ENCODE data around the gene ZNF394.

ZNF394 gene

DNA sequence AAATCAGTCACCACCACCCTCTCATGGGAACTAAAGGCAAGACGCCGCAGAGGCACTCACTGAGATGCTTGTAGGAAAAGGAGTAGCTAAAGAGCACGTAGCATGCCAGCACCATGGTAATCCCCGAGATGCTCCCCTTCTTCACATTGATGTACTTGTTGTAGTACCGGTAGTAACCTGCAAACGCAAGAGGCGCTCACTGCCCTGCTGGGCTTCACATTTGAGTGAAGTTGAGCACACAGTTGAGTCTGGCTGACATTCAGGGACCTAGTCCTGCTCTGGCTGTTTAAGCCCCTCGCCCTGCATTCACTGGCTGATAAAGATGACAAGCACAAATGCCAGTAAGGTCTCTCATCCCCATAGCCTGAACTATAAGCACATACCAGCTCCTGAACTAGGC lies 41.0 kb downstream of the ZNF394 start:
- Histone ChIP-seq H3K36me3 (ENCODE audit: control insufficient read depth, low read depth, low read length) (peaks cover 52% of the 10 kb centered on the region), H3K9me3 (ENCODE audit: control insufficient read depth, low read depth, low read length) (no peaks in the 10 kb centered on the region)

DNA sequence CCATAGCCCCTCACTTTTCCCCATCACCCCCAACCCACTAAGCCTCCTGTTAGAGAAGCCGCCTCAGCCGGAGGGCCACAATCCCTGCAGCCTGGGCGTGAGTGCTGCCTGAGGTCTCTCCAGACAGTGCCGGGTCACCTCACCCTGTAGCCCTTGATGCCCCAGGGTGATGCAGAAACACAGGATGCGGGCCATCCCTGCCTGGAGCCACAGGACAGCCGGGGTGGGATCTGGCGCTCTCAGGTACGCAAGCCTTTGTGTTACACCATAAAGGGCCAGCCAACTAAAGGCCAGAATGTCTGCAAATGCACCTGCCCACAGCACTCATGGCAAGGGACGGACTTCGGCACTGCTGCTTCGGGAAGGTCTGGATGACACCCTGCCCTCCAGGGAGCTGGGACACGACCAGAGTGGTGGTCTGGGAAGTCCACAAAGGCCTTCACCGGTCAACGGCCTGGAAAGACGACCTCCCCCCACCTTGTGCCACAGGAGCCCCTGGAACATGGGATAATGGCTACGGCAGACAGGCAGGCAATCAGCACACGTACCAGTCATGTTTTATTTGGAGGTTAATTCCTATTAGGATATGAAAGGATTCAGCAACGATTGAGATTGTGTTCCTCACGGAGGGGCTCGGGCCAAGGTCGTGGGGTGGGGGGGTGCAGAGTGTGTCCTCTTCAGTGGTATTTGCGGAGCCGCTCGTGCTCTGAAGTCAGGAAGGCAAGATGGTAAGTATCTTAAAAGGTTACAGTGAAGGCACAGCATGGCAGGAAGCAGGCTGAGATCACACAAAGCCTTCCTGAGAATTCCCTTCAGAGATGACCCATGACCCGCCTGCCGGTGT lies 42.2 kb downstream of the ZNF394 start:
- no peaks in the 10 kb centered on the region for H3K4me1 ChIP-seq (ENCODE audit: control insufficient read depth, low read depth, low read length)
- H3K9me3 ChIP-seq (ENCODE audit: control insufficient read depth, low read depth, low read length): no peaks in the 10 kb centered on the region
- H3K27ac ChIP-seq (ENCODE audit: low read length): no peak overlapping the region
- H3K36me3 ChIP-seq (ENCODE audit: control insufficient read depth, low read depth, low read length): peaks cover 57% of the 10 kb centered on the region
- H3K9ac ChIP-seq (ENCODE audit: low read length): no peak overlapping the region
- no peak overlapping the region for H3K4me3 ChIP-seq (ENCODE audit: low read length)
- H3K27me3 ChIP-seq (ENCODE audit: control insufficient read depth, insufficient read depth, low read length): no peaks in the 10 kb centered on the region

More for the DNA sequence above, 41.0 kb downstream of the ZNF394 start:
- no peaks in the 10 kb centered on the region for H3K27me3 ChIP-seq (ENCODE audit: control insufficient read depth, insufficient read depth, low read length)
- no peak overlapping the region for H3K4me3 ChIP-seq (ENCODE audit: low read length)
- H3K27ac ChIP-seq (ENCODE audit: low read length): no peak overlapping the region
- H3K9ac ChIP-seq (ENCODE audit: low read length): no peak overlapping the region
- no peaks in the 10 kb centered on the region for H3K4me1 ChIP-seq (ENCODE audit: control insufficient read depth, low read depth, low read length)

DNA sequence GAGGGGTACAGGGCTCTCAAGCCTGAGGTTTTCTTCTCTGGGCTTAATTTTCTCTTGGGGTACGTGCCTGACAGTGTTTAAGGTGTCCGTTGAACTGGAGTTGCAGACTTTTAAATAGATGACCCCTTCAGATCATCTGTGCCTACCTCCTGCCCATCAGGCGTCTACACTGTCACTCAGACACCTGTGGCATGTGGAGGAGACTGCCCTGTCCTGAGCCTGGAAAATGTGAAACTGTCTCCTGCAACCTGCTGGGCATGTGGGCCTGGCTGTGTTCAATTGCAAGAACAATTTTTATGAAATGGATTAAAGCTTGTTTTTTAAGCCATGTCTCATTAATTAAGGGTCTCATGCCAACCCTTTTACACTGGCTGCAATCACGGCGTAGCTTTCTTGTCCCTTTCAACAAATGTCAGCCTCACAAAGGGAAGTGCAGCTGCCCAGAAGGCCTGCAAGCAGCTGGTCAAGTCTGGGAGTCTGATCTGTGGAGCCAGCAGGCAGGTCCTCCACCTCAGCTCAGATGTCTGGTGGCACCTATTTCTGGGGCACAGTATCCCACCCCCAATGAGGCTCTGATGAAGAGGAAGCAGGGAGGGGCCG lies 42.9 kb downstream of the ZNF394 start:
- Histone ChIP-seq H3K27ac (ENCODE audit: low read length) (no peak overlapping the region), H3K9me3 (ENCODE audit: control insufficient read depth, low read depth, low read length) (no peaks in the 10 kb centered on the region), H3K4me3 (ENCODE audit: low read length) (no peak overlapping the region), H3K4me1 (ENCODE audit: control insufficient read depth, low read depth, low read length) (no peaks in the 10 kb centered on the region), H3K36me3 (ENCODE audit: control insufficient read depth, low read depth, low read length) (peaks cover 60% of the 10 kb centered on the region), H3K27me3 (ENCODE audit: control insufficient read depth, insufficient read depth, low read length) (no peaks in the 10 kb centered on the region), H3K9ac (ENCODE audit: low read length) (no peak overlapping the region)

DNA sequence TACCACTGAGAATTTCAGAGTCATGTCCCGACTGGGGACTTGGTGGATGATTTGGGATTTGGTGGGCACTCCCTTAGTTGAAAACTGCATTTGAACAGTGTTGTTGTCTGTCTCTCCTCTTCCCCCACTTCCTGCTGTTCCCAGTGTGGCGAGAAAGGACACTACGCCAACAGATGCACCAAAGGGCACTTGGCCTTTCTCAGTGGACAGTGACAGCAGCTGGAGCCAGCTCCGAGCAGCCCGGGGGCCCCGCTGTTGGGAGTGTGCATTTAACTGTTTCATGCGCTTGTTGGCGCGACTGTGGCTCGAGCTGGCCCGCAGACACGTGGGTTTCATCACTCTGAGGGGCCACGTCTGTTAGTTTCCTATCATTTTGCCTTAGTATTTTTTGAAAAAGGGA lies 43.8 kb downstream of the ZNF394 start:
- Histone ChIP-seq H3K4me3 (ENCODE audit: low read length) (no peak overlapping the region), H3K9me3 (ENCODE audit: control insufficient read depth, low read depth, low read length) (no peaks in the 10 kb centered on the region), H3K36me3 (ENCODE audit: control insufficient read depth, low read depth, low read length) (peaks cover 66% of the 10 kb centered on the region), H3K27ac (ENCODE audit: low read length) (no peak overlapping the region), H3K4me1 (ENCODE audit: control insufficient read depth, low read depth, low read length) (no peaks in the 10 kb centered on the region), H3K9ac (ENCODE audit: low read length) (no peak overlapping the region), H3K27me3 (ENCODE audit: control insufficient read depth, insufficient read depth, low read length) (no peaks in the 10 kb centered on the region)

DNA sequence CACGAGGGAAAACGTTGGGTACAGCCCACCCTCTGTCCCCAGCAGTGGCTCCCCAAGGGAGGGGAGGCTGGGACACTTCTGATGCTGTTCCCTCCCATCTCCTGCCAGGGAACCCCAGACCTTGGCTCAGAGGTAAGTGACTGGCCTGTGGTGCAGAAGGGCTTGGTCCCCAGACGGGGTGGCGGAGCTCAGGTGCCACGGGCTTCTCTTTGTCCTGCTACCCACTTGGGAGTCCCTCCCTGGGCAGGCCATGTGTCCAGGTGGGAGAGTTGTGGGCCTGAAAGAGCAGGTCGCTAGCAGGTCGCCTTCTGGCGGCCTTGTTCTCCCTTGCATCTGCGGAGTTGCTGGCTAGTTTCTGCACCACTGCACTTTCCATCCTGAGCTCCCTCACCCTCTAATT lies 44.2 kb downstream of the ZNF394 start:
- H3K9me3 ChIP-seq (ENCODE audit: control insufficient read depth, low read depth, low read length): no peaks in the 10 kb centered on the region
- no peaks in the 10 kb centered on the region for H3K4me1 ChIP-seq (ENCODE audit: control insufficient read depth, low read depth, low read length)
- H3K27ac ChIP-seq (ENCODE audit: low read length): no peak overlapping the region
- H3K4me3 ChIP-seq (ENCODE audit: low read length): no peak overlapping the region
- no peak overlapping the region for H3K9ac ChIP-seq (ENCODE audit: low read length)
- peaks cover 68% of the 10 kb centered on the region for H3K36me3 ChIP-seq (ENCODE audit: control insufficient read depth, low read depth, low read length)
- no peaks in the 10 kb centered on the region for H3K27me3 ChIP-seq (ENCODE audit: control insufficient read depth, insufficient read depth, low read length)

DNA sequence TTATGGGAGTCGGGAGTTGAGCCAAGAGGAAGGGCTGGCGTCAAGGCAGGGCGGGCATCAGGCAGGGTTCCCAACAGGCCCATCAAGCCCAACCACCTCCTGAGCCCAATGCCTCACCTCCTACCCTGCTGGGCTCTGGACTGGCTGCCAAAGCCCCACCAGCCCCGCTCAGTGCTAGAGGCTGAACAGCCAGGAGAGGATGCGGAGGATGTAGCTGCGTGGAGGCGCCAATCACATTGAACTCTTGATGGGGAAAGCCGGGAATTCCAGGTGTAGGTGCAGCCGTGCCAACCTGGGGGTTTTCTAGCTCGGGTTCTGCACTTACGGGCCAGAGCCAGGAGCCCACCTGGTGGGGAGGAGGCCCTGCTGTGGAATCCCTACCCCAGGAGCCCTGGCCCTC lies 47.0 kb downstream of the ZNF394 start:
- peaks cover 80% of the 10 kb centered on the region for H3K36me3 ChIP-seq (ENCODE audit: control insufficient read depth, low read depth, low read length)
- H3K9ac ChIP-seq (ENCODE audit: low read length): no peak overlapping the region
- no peaks in the 10 kb centered on the region for H3K27me3 ChIP-seq (ENCODE audit: control insufficient read depth, insufficient read depth, low read length)
- no peak overlapping the region for H3K27ac ChIP-seq (ENCODE audit: low read length)
- H3K9me3 ChIP-seq (ENCODE audit: control insufficient read depth, low read depth, low read length): no peaks in the 10 kb centered on the region
- H3K4me1 ChIP-seq (ENCODE audit: control insufficient read depth, low read depth, low read length): no peaks in the 10 kb centered on the region
- H3K4me3 ChIP-seq (ENCODE audit: low read length): no peak overlapping the region

DNA sequence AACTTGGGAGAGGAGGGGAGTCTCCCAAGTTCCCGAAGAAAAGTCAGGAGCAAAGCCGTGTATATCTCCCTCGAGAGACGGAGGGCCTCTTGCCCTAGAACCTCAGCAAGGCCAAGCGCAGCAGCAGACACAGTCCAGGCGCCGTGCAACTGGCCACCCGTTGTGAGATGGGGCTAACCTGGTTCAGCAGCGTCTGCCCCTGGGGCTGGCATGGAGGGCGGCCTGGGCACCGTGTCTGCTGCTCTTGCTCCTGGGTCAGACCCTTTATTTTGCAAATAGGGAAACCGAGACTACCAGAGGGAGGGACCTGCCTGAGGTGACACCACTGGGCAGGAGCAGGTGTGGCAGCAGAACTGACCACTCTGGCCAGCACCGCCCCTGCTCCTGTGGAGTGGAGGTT lies 47.5 kb downstream of the ZNF394 start:
- no peaks in the 10 kb centered on the region for H3K27me3 ChIP-seq (ENCODE audit: control insufficient read depth, insufficient read depth, low read length)
- H3K4me1 ChIP-seq (ENCODE audit: control insufficient read depth, low read depth, low read length): no peaks in the 10 kb centered on the region
- H3K9ac ChIP-seq (ENCODE audit: low read length): no peak overlapping the region
- peaks cover 79% of the 10 kb centered on the region for H3K36me3 ChIP-seq (ENCODE audit: control insufficient read depth, low read depth, low read length)
- H3K9me3 ChIP-seq (ENCODE audit: control insufficient read depth, low read depth, low read length): no peaks in the 10 kb centered on the region
- no peak overlapping the region for H3K27ac ChIP-seq (ENCODE audit: low read length)
- no peak overlapping the region for H3K4me3 ChIP-seq (ENCODE audit: low read length)

DNA sequence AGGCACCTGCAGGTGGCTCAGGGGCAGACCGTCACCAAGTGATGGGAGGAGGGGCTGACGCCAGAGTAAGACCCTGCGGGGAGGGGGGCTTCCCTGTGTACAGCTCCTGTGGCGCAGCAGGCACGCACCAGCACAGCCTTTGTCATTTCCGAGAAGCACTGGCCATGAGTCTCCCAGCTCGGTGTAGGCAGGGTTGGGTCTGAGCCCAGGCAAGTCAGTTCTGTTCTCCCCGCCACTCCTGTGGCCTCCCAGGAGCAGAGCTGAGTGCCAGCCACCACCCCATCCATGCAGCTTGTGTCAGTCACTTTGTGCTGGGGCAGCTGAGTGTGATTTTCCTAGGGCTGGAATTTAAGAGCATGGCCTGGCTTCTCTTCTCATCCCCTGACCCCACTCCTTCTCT lies 48.1 kb downstream of the ZNF394 start:
- Histone ChIP-seq H3K27ac (ENCODE audit: low read length) (no peak overlapping the region), H3K4me1 (ENCODE audit: control insufficient read depth, low read depth, low read length) (no peaks in the 10 kb centered on the region), H3K4me3 (ENCODE audit: low read length) (no peak overlapping the region), H3K9me3 (ENCODE audit: control insufficient read depth, low read depth, low read length) (no peaks in the 10 kb centered on the region), H3K9ac (ENCODE audit: low read length) (no peak overlapping the region), H3K36me3 (ENCODE audit: control insufficient read depth, low read depth, low read length) (peaks cover 79% of the 10 kb centered on the region), H3K27me3 (ENCODE audit: control insufficient read depth, insufficient read depth, low read length) (no peaks in the 10 kb centered on the region)

DNA sequence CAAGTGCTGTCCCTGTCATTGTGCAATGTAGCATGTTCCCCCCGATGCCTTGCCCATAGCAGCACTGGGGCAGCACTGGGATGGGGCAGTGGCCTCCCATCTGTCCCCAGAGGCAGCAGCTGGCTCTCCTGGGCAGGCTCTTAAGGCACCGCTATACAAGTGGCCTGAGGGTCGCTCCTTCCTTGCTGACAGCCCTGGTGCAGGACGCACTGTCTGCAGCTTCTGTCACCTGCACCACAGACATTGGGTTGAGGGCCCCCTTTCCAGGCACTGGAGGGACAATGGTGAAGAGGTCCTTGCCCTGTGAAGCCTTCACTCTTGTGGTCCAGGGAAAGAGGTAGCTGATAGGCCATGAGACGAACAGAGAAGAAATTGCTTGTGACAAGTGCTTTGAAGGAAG lies 50.8 kb downstream of the ZNF394 start:
- Histone ChIP-seq H3K9ac (ENCODE audit: low read length) (no peak overlapping the region), H3K4me1 (ENCODE audit: control insufficient read depth, low read depth, low read length) (no peaks in the 10 kb centered on the region), H3K27ac (ENCODE audit: low read length) (no peak overlapping the region), H3K36me3 (ENCODE audit: control insufficient read depth, low read depth, low read length) (peaks cover 82% of the 10 kb centered on the region), H3K27me3 (ENCODE audit: control insufficient read depth, insufficient read depth, low read length) (no peaks in the 10 kb centered on the region), H3K4me3 (ENCODE audit: low read length) (no peak overlapping the region), H3K9me3 (ENCODE audit: control insufficient read depth, low read depth, low read length) (no peaks in the 10 kb centered on the region)

DNA sequence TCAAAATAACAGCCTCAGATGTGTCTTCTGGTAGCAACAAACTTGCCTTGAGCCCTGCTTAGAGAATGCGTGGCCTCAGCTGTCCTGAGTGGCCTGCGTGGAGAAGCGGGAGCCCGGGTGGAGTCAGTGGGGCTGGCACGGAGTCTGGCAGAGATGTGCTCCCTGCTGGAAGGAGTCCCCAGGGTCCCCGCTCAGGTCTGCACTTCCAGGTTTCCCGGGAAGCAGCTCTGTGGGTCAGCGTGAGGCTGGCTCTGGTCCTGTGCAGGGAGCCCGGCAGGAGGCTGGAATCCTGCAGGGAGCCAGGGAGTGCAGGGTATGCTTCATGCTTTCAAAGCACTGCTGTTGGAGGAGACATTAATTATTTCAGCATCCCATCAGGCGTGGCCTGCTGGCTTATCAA lies 51.2 kb downstream of the ZNF394 start:
- peaks cover 78% of the 10 kb centered on the region for H3K36me3 ChIP-seq (ENCODE audit: control insufficient read depth, low read depth, low read length)
- H3K4me3 ChIP-seq (ENCODE audit: low read length): no peak overlapping the region
- no peaks in the 10 kb centered on the region for H3K27me3 ChIP-seq (ENCODE audit: control insufficient read depth, insufficient read depth, low read length)
- no peaks in the 10 kb centered on the region for H3K4me1 ChIP-seq (ENCODE audit: control insufficient read depth, low read depth, low read length)
- H3K9me3 ChIP-seq (ENCODE audit: control insufficient read depth, low read depth, low read length): no peaks in the 10 kb centered on the region
- H3K27ac ChIP-seq (ENCODE audit: low read length): no peak overlapping the region
- no peak overlapping the region for H3K9ac ChIP-seq (ENCODE audit: low read length)

DNA sequence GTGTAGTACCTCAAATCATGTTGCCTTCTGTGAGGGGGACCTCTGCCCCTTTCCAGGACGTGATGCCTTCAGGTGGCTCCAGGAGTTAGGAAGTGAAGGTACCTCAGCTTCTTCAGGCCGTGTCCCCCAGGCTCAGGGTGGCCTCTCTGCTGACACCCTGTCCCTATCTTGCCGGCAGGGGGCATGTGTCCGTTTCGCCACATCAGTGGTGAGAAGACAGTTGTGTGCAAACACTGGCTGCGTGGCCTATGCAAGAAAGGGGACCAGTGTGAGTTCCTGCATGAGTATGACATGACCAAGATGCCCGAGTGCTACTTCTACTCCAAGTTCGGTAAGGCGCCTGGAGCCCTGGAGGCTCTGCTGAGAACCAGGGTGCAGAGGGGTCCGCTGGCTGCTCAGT lies 52.1 kb downstream of the ZNF394 start:
- Histone ChIP-seq H3K9ac (ENCODE audit: low read length) (no peak overlapping the region), H3K4me1 (ENCODE audit: control insufficient read depth, low read depth, low read length) (no peaks in the 10 kb centered on the region), H3K4me3 (ENCODE audit: low read length) (no peak overlapping the region), H3K27me3 (ENCODE audit: control insufficient read depth, insufficient read depth, low read length) (no peaks in the 10 kb centered on the region), H3K9me3 (ENCODE audit: control insufficient read depth, low read depth, low read length) (no peaks in the 10 kb centered on the region), H3K27ac (ENCODE audit: low read length) (no peak overlapping the region), H3K36me3 (ENCODE audit: control insufficient read depth, low read depth, low read length) (peaks cover 74% of the 10 kb centered on the region)

DNA sequence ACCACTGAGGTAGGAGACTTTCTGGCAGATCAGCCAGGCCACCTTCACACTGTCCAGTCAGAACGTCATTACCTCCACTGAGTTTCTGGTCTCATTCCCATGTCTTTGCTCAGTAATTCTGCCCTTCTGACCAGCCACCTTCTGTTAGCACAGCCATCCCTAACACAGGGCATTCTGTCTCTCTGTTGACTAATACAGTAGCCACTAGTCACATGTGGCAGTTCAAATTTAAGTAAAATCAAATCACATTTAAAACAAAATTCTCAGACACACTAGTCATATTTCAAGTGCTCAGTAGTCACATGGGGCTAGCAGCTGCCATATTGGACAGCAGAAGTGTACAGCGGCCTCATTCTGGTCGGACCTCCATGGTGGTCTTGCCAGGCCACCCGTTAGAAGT lies 54.0 kb downstream of the ZNF394 start:
- H3K4me1 ChIP-seq (ENCODE audit: control insufficient read depth, low read depth, low read length): no peaks in the 10 kb centered on the region
- no peak overlapping the region for H3K9ac ChIP-seq (ENCODE audit: low read length)
- no peak overlapping the region for H3K27ac ChIP-seq (ENCODE audit: low read length)
- H3K9me3 ChIP-seq (ENCODE audit: control insufficient read depth, low read depth, low read length): no peaks in the 10 kb centered on the region
- no peak overlapping the region for H3K4me3 ChIP-seq (ENCODE audit: low read length)
- H3K36me3 ChIP-seq (ENCODE audit: control insufficient read depth, low read depth, low read length): peaks cover 69% of the 10 kb centered on the region
- H3K27me3 ChIP-seq (ENCODE audit: control insufficient read depth, insufficient read depth, low read length): no peaks in the 10 kb centered on the region

Measured in iPS-18a (cell line).